CD4-positive, alpha-beta T cell (primary cell): ENCODE data around the gene RHOXF2B. TPM values are rescaled to one million over a fixed set of nuclear protein-coding genes. Genes with fewer than 3 reads are reported as not detected.
"Not testable (repeated sequence)": the region's sequence is repeated elsewhere in the genome, so short reads cannot be mapped to it uniquely, and the experiment has no call there.

Experiments
- ATAC-seq: fragments of 200-7000 bp; cut with Tn5 transposase; one replicate; pipeline ENCODE4 v1.10.0; 2022; ENCODE audit warnings: mild to moderate bottlenecking; ENCODE audit not compliant: poor library complexity
- CTCF ChIA-PET: fragments of 350-600 bp; sonication (Branson Sonifier 250); formaldehyde crosslinking; loops from one replicate; lab custom pipeline; 2021; ENCODE audit warnings: antibody characterized with exemption, inconsistent platforms; lab: Charles Lee
- POLR2A ChIA-PET: fragments of 350-600 bp; sonication (Branson Sonifier 250); formaldehyde crosslinking; loops from one replicate; lab custom pipeline; 2021; ENCODE audit warnings: antibody characterized with exemption, inconsistent platforms; lab: Charles Lee
- DNase-seq, 14 experiments: peaks; one replicate each; pipeline ENCODE4 v3.0.0-alpha.2; 2013 to 2020; ENCODE audit warnings: mixed read lengths in 2 of 14
- H3K27ac ChIP-seq, 2 donors: one replicate each; pipeline versions ENCODE4 v1.5.1 to v1.7.0; 2013; ENCODE audit warnings: low read length in 2 of 2, low read depth in 1 of 2, mild to moderate bottlenecking in 1 of 2
- H3K27me3 ChIP-seq, 2 experiments: 1 replicate in 1 of 2; 2 replicates in 1 of 2; pipeline versions ENCODE4 v1.6.1 to v1.7.0; 2013; ENCODE audit warnings: low read length in 2 of 2, control low read depth in 1 of 2, mild to moderate bottlenecking in 1 of 2, moderate library complexity in 1 of 2; ENCODE audit not compliant: insufficient read depth in 2 of 2, control insufficient read depth in 1 of 2
- H3K36me3 ChIP-seq: one replicate; pipeline ENCODE4 v1.6.1; 2013; ENCODE audit warnings: low read length, control low read depth; ENCODE audit not compliant: insufficient read depth
- H3K4me1 ChIP-seq: one replicate; pipeline ENCODE4 v1.6.1; 2013; ENCODE audit warnings: low read length, control low read depth; ENCODE audit not compliant: insufficient read depth
- H3K4me3 ChIP-seq: one replicate; pipeline ENCODE4 v1.5.1; 2013; ENCODE audit warnings: mild to moderate bottlenecking, low read length, moderate library complexity
- H3K9me3 ChIP-seq, 2 experiments: 1 replicate in 1 of 2; 2 replicates in 1 of 2; pipeline versions ENCODE4 v1.6.1 to v1.7.0; 2013; ENCODE audit warnings: low read length in 2 of 2, mild to moderate bottlenecking in 2 of 2, control low read depth in 1 of 2, moderate library complexity in 1 of 2; ENCODE audit not compliant: control insufficient read depth in 1 of 2, insufficient read depth in 1 of 2
- H3K27ac Mint-ChIP-seq: one replicate; pipeline ENCODE4 v1.8.0; 2020; ENCODE audit warnings: mixed read lengths
- H3K27me3 Mint-ChIP-seq: one replicate; pipeline ENCODE4 v1.8.0; 2021; ENCODE audit warnings: mixed read lengths
- H3K36me3 Mint-ChIP-seq: one replicate; pipeline ENCODE4 v1.8.0; 2021; ENCODE audit warnings: low read depth, mixed read lengths
- H3K4me1 Mint-ChIP-seq: one replicate; pipeline ENCODE4 v1.8.0; 2021; ENCODE audit warnings: low read depth, mixed read lengths
- H3K4me3 Mint-ChIP-seq: one replicate; pipeline ENCODE4 v1.8.0; 2020; ENCODE audit warnings: mild to moderate bottlenecking, mixed read lengths
- H3K9me3 Mint-ChIP-seq: one replicate; pipeline ENCODE4 v1.8.0; 2020; ENCODE audit warnings: mixed read lengths
- CTCF ChIP-seq: fragments of 200-600 bp; IDR thresholded peaks from one replicate; pipeline ENCODE4 v1.8.0; 2022; ENCODE audit warnings: antibody characterized with exemption, mild to moderate bottlenecking
- intact Hi-C, 2 experiments: fragments of 100-400 bp; cut with DNase I in 1 of 2; cut with micrococcal nuclease in 1 of 2; formaldehyde crosslinking; loops; one replicate each; pipeline versions ENCODE4 v1.15.1 to v1.9.0; 2023 to 2025; cut with DNase I, micrococcal nuclease
- total RNA-seq, 174 experiments: library from RNA in 2 of 174; stranded (reverse) in 2 of 174; gene quantifications; one replicate each; pipeline ENCODE4 v1.2.3 and lab custom pipeline; 2021 to 2026

Gene RHOXF2B
- total RNA-seq, 2 experiments from 2014 or later, result not detected

GRCh38 chrX:120090208-120090607 lies 12.7 kb upstream of the RHOXF2B start:
- Mint-ChIP-seq H3K36me3 (no peaks in the 10 kb centered on the region), H3K4me1 (no peaks in the 10 kb centered on the region), H3K27me3 (no peaks in the 10 kb centered on the region), H3K4me3 (no peak overlapping the region), H3K27ac (no peak overlapping the region), H3K9me3 (no peaks in the 10 kb centered on the region)
- CTCF ChIA-PET, result no interaction called here
- ATAC-seq (no peak), DNase-seq (no peak)
- Histone ChIP-seq H3K9me3 (no peaks in the 10 kb centered on the region), H3K4me1 (no peaks in the 10 kb centered on the region), H3K36me3 (no peaks in the 10 kb centered on the region), H3K4me3 (no peak overlapping the region), H3K27me3 (no peaks in the 10 kb centered on the region), H3K27ac (no peak overlapping the region)
- intact Hi-C loops, result no loop called here
- POLR2A ChIA-PET, result no interaction called here
- TF ChIP-seq CTCF, result no peak

GRCh38 chrX:120087289-120088017 lies 10.0 kb upstream of the RHOXF2B start:
- no peak for TF ChIP-seq CTCF
- Histone ChIP-seq H3K4me1 (no peaks in the 10 kb centered on the region), H3K36me3 (no peaks in the 10 kb centered on the region), H3K9me3 (no peaks in the 10 kb centered on the region), H3K27me3 (no peaks in the 10 kb centered on the region), H3K4me3 (no peak overlapping the region), H3K27ac (no peak overlapping the region)
- H3K9me3 Mint-ChIP-seq, result no peaks in the 10 kb centered on the region
- DNase-seq (no peak), ATAC-seq (no peak)
- ChIA-PET CTCF (no interaction called here), POLR2A (no interaction called here)
- intact Hi-C loops, result no loop called here
- H3K27me3 Mint-ChIP-seq, result no peaks in the 10 kb centered on the region
- H3K4me1 Mint-ChIP-seq, result no peaks in the 10 kb centered on the region
- H3K36me3 Mint-ChIP-seq, result no peaks in the 10 kb centered on the region
- no peak overlapping the region for H3K4me3 Mint-ChIP-seq
- H3K27ac Mint-ChIP-seq, result no peak overlapping the region

GRCh38 chrX:120085553-120086185 lies 8.2 kb upstream of the RHOXF2B start:
- H3K9me3 ChIP-seq, H3K4me1 Mint-ChIP-seq, H3K9me3 Mint-ChIP-seq, POLR2A ChIA-PET, H3K27ac Mint-ChIP-seq, H3K4me1 ChIP-seq, DNase-seq, H3K36me3 ChIP-seq, H3K27ac ChIP-seq, H3K36me3 Mint-ChIP-seq, intact Hi-C loops, H3K4me3 Mint-ChIP-seq, H3K4me3 ChIP-seq, H3K27me3 Mint-ChIP-seq, H3K27me3 ChIP-seq, CTCF ChIA-PET: not testable (repeated sequence)
- ATAC-seq, result peak; percentile 39

- H3K9me3 Mint-ChIP-seq, DNase-seq, H3K36me3 Mint-ChIP-seq, H3K36me3 ChIP-seq, H3K27ac Mint-ChIP-seq, H3K4me1 ChIP-seq, intact Hi-C loops, H3K4me3 Mint-ChIP-seq, H3K27me3 Mint-ChIP-seq, CTCF ChIA-PET, POLR2A ChIA-PET, H3K27me3 ChIP-seq, H3K9me3 ChIP-seq, H3K27ac ChIP-seq, H3K4me1 Mint-ChIP-seq, H3K4me3 ChIP-seq, ATAC-seq: not testable (repeated sequence)
These were observed 11.3 kb downstream of the RHOXF2B start for GRCh38 chrX:120066169-120066568.

- H3K27me3 ChIP-seq, H3K36me3 Mint-ChIP-seq, H3K9me3 ChIP-seq, H3K9me3 Mint-ChIP-seq, H3K4me3 ChIP-seq, H3K36me3 ChIP-seq, intact Hi-C loops, H3K4me1 ChIP-seq, H3K4me1 Mint-ChIP-seq, ATAC-seq, POLR2A ChIA-PET, H3K27me3 Mint-ChIP-seq, H3K27ac ChIP-seq, CTCF ChIA-PET, H3K27ac Mint-ChIP-seq, DNase-seq, H3K4me3 Mint-ChIP-seq: not testable (repeated sequence)
These were observed 34.8 kb downstream of the RHOXF2B start for GRCh38 chrX:120042712-120043111.

GRCh38 chrX:120042247-120042646 lies 35.2 kb downstream of the RHOXF2B start:
- H3K36me3 Mint-ChIP-seq, H3K9me3 ChIP-seq, DNase-seq, ATAC-seq, H3K4me1 Mint-ChIP-seq, H3K27me3 ChIP-seq, H3K4me3 Mint-ChIP-seq, CTCF ChIA-PET, H3K27ac ChIP-seq, H3K36me3 ChIP-seq, intact Hi-C loops, H3K27me3 Mint-ChIP-seq, H3K27ac Mint-ChIP-seq, H3K4me3 ChIP-seq, POLR2A ChIA-PET, H3K9me3 Mint-ChIP-seq, H3K4me1 ChIP-seq: not testable (repeated sequence)
